Superior temporal gyrus (tissue), 1 donor: Measurements from ENCODE around the gene GSAP.
"Not testable (repeated sequence)": the region's sequence is repeated elsewhere in the genome, so short reads cannot be mapped to it uniquely, and the experiment has no call there.

Experiments used
- DNase-seq: peaks from one replicate; pipeline ENCODE4 v3.0.0-alpha.2; 2016; ENCODE audit errors: extremely low spot score

Gene GSAP

GRCh38 chr7:77354914-77355313 is 61.2 kb downstream of the GSAP start:
- DNase-seq: no peak

GRCh38 chr7:77354484-77354883 is 61.7 kb downstream of the GSAP start:
- no peak for DNase-seq

GRCh38 chr7:77353911-77354310 is 62.2 kb downstream of the GSAP start:
- no peak for DNase-seq

GRCh38 chr7:77353407-77353721 is 62.8 kb downstream of the GSAP start:
- DNase-seq: no peak

- no peak for DNase-seq
These were observed 63.3 kb downstream of the GSAP start for GRCh38 chr7:77352665-77353406.

- no peak for DNase-seq
These were observed 64.6 kb downstream of the GSAP start for GRCh38 chr7:77351539-77352004.

GRCh38 chr7:77349141-77349540 is 67.0 kb downstream of the GSAP start:
- DNase-seq: no peak

GRCh38 chr7:77348371-77348813 is 67.8 kb downstream of the GSAP start:
- no peak for DNase-seq

GRCh38 chr7:77346441-77346840 is 69.7 kb downstream of the GSAP start:
- DNase-seq: no peak

GRCh38 chr7:77345426-77345825 is 70.7 kb downstream of the GSAP start:
- DNase-seq: not testable (repeated sequence)

GRCh38 chr7:77339726-77340125 is 76.4 kb downstream of the GSAP start:
- no peak for DNase-seq

GRCh38 chr7:77338883-77339629 is 77.1 kb downstream of the GSAP start:
- DNase-seq: no peak

GRCh38 chr7:77338260-77338659 is 77.9 kb downstream of the GSAP start:
- DNase-seq: no peak

- no peak for DNase-seq
These were observed 78.6 kb downstream of the GSAP start for GRCh38 chr7:77337456-77337990.

- no peak for DNase-seq
These were observed 80.6 kb downstream of the GSAP start for GRCh38 chr7:77335581-77335980.

- not testable (repeated sequence) for DNase-seq
These were observed 82.1 kb downstream of the GSAP start for GRCh38 chr7:77334039-77334438.

- DNase-seq: peak; percentile 94
These were observed 84.0 kb downstream of the GSAP start for GRCh38 chr7:77331938-77332695.

GRCh38 chr7:77330169-77330882 is 85.8 kb downstream of the GSAP start:
- no peak for DNase-seq

- no peak for DNase-seq
These were observed 86.5 kb downstream of the GSAP start for GRCh38 chr7:77329466-77330168.

GRCh38 chr7:77328669-77329068 is 87.5 kb downstream of the GSAP start:
- no peak for DNase-seq
